Measurements from ENCODE around the gene NFAT5.

GRCh38 chr16:69741519-69741918 lies 175.8 kb downstream of the NFAT5 start:
- TF ChIP-seq POLR2A (IDR thresholded peaks at IDR 0.05; ENCODE audit: low read depth, low read length) (no peak), POLR2AphosphoS5 (IDR thresholded peaks at IDR 0.05; ENCODE audit: low read depth, low read length) (no peak), SPI1 (IDR thresholded peaks at IDR 0.05; ENCODE audit: low read depth, low read length) (no peak), PAX5 (IDR thresholded peaks at IDR 0.05; ENCODE audit: insufficient read depth, low read length, severe bottlenecking) (no peak)
